HL-60 (cell line): ENCODE data around the gene BMERB1.
"Not testable (repeated sequence)": the region's sequence is repeated elsewhere in the genome, so short reads cannot be mapped to it uniquely, and the experiment has no call there.

Experiments
- GABPA ChIP-seq: IDR thresholded peaks from 2 replicates; pipeline ENCODE4 v1.6.1; 2012; ENCODE audit warnings: low read depth
- POLR2AphosphoS5 ChIP-seq: IDR thresholded peaks from 2 replicates; pipeline ENCODE4 v1.6.1; 2012; ENCODE audit warnings: low read depth
- SPI1 ChIP-seq: IDR thresholded peaks from 2 replicates; pipeline ENCODE4 v1.6.1; 2012; ENCODE audit warnings: low read depth, mild to moderate bottlenecking, borderline replicate concordance
- TF ChIP-seq, protein P1 (sequence below): IDR thresholded peaks from one replicate; pipeline ENCODE4 v1.5.1; 2011; ENCODE audit warnings: low read length, control low read depth, inconsistent platforms; ENCODE audit not compliant: insufficient read depth

DNA sequence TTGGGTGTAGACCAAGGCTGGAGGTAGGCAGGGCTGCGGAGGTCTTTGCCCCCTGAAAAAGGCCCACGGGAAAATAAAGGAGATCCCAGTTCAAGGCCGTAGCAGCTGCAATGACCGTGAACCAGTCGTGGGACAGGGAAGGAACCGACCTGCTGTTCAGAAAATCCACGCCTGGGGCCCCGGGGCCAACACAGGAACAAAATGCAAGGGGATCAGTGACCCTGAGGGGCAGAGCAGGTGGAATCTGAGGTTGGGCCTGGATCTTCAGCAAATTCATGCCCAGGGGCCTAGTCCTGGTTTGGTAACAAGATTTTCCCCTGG is 37.9 kb upstream of the BMERB1 start:
- TF ChIP-seq, protein P1, sequence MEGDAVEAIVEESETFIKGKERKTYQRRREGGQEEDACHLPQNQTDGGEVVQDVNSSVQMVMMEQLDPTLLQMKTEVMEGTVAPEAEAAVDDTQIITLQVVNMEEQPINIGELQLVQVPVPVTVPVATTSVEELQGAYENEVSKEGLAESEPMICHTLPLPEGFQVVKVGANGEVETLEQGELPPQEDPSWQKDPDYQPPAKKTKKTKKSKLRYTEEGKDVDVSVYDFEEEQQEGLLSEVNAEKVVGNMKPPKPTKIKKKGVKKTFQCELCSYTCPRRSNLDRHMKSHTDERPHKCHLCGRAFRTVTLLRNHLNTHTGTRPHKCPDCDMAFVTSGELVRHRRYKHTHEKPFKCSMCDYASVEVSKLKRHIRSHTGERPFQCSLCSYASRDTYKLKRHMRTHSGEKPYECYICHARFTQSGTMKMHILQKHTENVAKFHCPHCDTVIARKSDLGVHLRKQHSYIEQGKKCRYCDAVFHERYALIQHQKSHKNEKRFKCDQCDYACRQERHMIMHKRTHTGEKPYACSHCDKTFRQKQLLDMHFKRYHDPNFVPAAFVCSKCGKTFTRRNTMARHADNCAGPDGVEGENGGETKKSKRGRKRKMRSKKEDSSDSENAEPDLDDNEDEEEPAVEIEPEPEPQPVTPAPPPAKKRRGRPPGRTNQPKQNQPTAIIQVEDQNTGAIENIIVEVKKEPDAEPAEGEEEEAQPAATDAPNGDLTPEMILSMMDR = not testable (repeated sequence)
- not testable (repeated sequence) for TF ChIP-seq GABPA, POLR2AphosphoS5, SPI1
